Naive thymus-derived CD4-positive, alpha-beta T cell (primary cell): ENCODE data around the gene NR6A1. TPM values are rescaled to one million over a fixed set of nuclear protein-coding genes. Genes with fewer than 3 reads are reported as not detected.

Experiments
- ATAC-seq: fragments of 150-1000 bp; cut with Tn5 transposase; 2 replicates; pipeline ENCODE4 v1.10.0; 2021; ENCODE audit warnings: mild to moderate bottlenecking, moderate library complexity
- CTCF ChIA-PET: fragments of 350-600 bp; sonication (Branson Sonifier 250); formaldehyde crosslinking; loops from one replicate; lab custom pipeline; 2021; ENCODE audit warnings: antibody characterized with exemption; lab: Charles Lee
- POLR2A ChIA-PET: fragments of 350-600 bp; sonication (Branson Sonifier 250); formaldehyde crosslinking; loops from one replicate; lab custom pipeline; 2021; ENCODE audit warnings: antibody characterized with exemption, inconsistent platforms; lab: Charles Lee
- DNase-seq, 9 donors: peaks; one replicate each; pipeline versions ENCODE4 v3.0.0 to v3.0.0-alpha.2; 2020 to 2022; ENCODE audit warnings: mixed read lengths in 1 of 9
- H3K27ac ChIP-seq: one replicate; pipeline ENCODE4 v1.7.0; 2013; ENCODE audit warnings: mild to moderate bottlenecking, low read depth, low read length, moderate library complexity
- H3K27me3 ChIP-seq, 2 donors: one replicate each; pipeline ENCODE4 v1.7.0; 2013; ENCODE audit warnings: low read length in 2 of 2, mild to moderate bottlenecking in 2 of 2, moderate library complexity in 2 of 2; ENCODE audit not compliant: control insufficient read depth in 2 of 2, insufficient read depth in 2 of 2
- H3K36me3 ChIP-seq, 3 experiments: 1 replicate in 2 of 3; 2 replicates in 1 of 3; pipeline ENCODE4 v1.7.0; 2013; ENCODE audit warnings: low read length in 3 of 3, mild to moderate bottlenecking in 3 of 3, moderate library complexity in 1 of 3; ENCODE audit not compliant: insufficient read depth in 3 of 3, control insufficient read depth in 2 of 3
- H3K4me1 ChIP-seq, 2 donors: one replicate each; pipeline ENCODE4 v1.7.0; 2013; ENCODE audit warnings: low read length in 2 of 2, mild to moderate bottlenecking in 2 of 2, moderate library complexity in 1 of 2; ENCODE audit not compliant: control insufficient read depth in 2 of 2, insufficient read depth in 2 of 2
- H3K4me3 ChIP-seq: 2 replicates; pipeline ENCODE4 v1.7.0; 2013; ENCODE audit warnings: mild to moderate bottlenecking, low read length
- H3K9me3 ChIP-seq, 3 experiments: 1 replicate in 2 of 3; 2 replicates in 1 of 3; pipeline ENCODE4 v1.7.0; 2013; ENCODE audit warnings: low read length in 3 of 3; ENCODE audit not compliant: control insufficient read depth in 2 of 3
- H3K27ac Mint-ChIP-seq, 9 donors: one replicate each; pipeline ENCODE4 v1.8.0; 2020 to 2022; ENCODE audit warnings: mixed read lengths in 9 of 9, mild to moderate bottlenecking in 8 of 9, moderate library complexity in 5 of 9, inconsistent platforms in 2 of 9
- H3K27me3 Mint-ChIP-seq, 5 donors: one replicate each; pipeline ENCODE4 v1.8.0; 2021 to 2022; ENCODE audit warnings: mixed read lengths in 5 of 5, mild to moderate bottlenecking in 1 of 5
- H3K36me3 Mint-ChIP-seq, 5 donors: one replicate each; pipeline ENCODE4 v1.8.0; 2020 to 2022; ENCODE audit warnings: mixed read lengths in 5 of 5, mild to moderate bottlenecking in 3 of 5, inconsistent platforms in 1 of 5
- H3K4me1 Mint-ChIP-seq, 7 donors: one replicate each; pipeline ENCODE4 v1.8.0; 2020 to 2022; ENCODE audit warnings: mixed read lengths in 7 of 7, mild to moderate bottlenecking in 3 of 7, inconsistent platforms in 1 of 7
- H3K4me3 Mint-ChIP-seq, 10 donors: one replicate each; pipeline ENCODE4 v1.8.0; 2020 to 2022; ENCODE audit warnings: mild to moderate bottlenecking in 10 of 10, mixed read lengths in 10 of 10, moderate library complexity in 6 of 10, inconsistent platforms in 2 of 10
- H3K9me3 Mint-ChIP-seq, 11 donors: one replicate each; pipeline ENCODE4 v1.8.0; 2020 to 2022; ENCODE audit warnings: mixed read lengths in 11 of 11, mild to moderate bottlenecking in 4 of 11, inconsistent platforms in 1 of 11, moderate library complexity in 1 of 11
- intact Hi-C, 2 donors: fragments of 100-400 bp; cut with micrococcal nuclease; formaldehyde crosslinking; loops; one replicate each; pipeline ENCODE4 v1.15.1; 2023
- polyA plus RNA-seq, 2 donors: library from polyadenylated mRNA; unstranded; fragments of 300-500 nt; fragmentation: Illumina TruSeq; gene quantifications; one replicate each; pipeline ENCODE4 v1.2.3, GENCODE V29; 2021
- total RNA-seq, 6 experiments: library from RNA in 5 of 6; stranded (reverse) in 5 of 6; gene quantifications; 1 replicate in 5 of 6; 2 replicates in 1 of 6; pipeline ENCODE4 v1.2.3 and lab custom pipeline; 2021 to 2026

Gene NR6A1
- under 1 TPM in 3 of 5 experiments, not detected in 2; 0.21 to 0.78 (median 0.51) TPM for total RNA-seq
- not detected for polyA plus RNA-seq
- total RNA-seq (lab: John Stamatoyannopoulos, UW), result not detected

- Histone ChIP-seq H3K27ac (no peak within 1 kb of the TSS), H3K4me3 (peak within 1 kb of the TSS; percentile 87), H3K4me1 (peaks cover 13 to 20% of the 10 kb centered on the region in 2 donors), H3K9me3 (no peaks in the 10 kb centered on the region), H3K27me3 (peaks cover 7 to 38% of the 10 kb centered on the region in 2 donors), H3K36me3 (no peaks in the 10 kb centered on the region)
- peaks cover 17 to 46% (median 42%) of the 10 kb centered on the region in 7 donors for H3K4me1 Mint-ChIP-seq
- peaks cover 61 to 82% (median 75%) of the 10 kb centered on the region in 5 donors for H3K27me3 Mint-ChIP-seq
- ATAC-seq, result peak; percentile 94
- intact Hi-C loops, result loop anchor here (1.0 to 5.0 kb wide), 12 partner anchors 59 to 490 kb away; partner anchors contain the start of genes ARPC5L (in 2 of the 2), HSPA5 (in 2 of the 2), GAPVD1 (in 1 of the 2) and GOLGA1 (in 1 of the 2)
- H3K4me3 Mint-ChIP-seq, result peak within 1 kb of the TSS; percentile 86 to 97 (median 91)
- H3K36me3 Mint-ChIP-seq, result no peaks in the 10 kb centered on the region
- H3K9me3 Mint-ChIP-seq, result peaks cover 0 to 2% (median 0%) of the 10 kb centered on the region in 11 donors
- H3K27ac Mint-ChIP-seq, result peak within 1 kb of the TSS; percentile 39 to 93 (median 79)
- CTCF ChIA-PET, result interaction anchor here (0.6 to 7.0 kb wide), 7 partner anchors 10 to 615 kb away, joined by 3 to 66 read pairs (median 3); partner anchors contain the start of gene WDR38
- POLR2A ChIA-PET, result interaction anchor here (1.1 to 1.8 kb wide), 3 partner anchors 82 to 101 kb away, joined by 4 to 7 read pairs (median 6); partner anchors contain the start of genes RPL35 and WDR38
- DNase-seq, result peak; percentile 86 to 94 (median 91)
Observed at GRCh38 chr9:124771021-124771866, at the start of gene NR6A1. NR6A1 (minus strand) TSS chr9:124771311.

- ChIA-PET POLR2A (no interaction called here), CTCF (no interaction called here)
- peaks cover 0 to 21% (median 7%) of the 10 kb centered on the region in 5 donors for H3K27me3 Mint-ChIP-seq
- Histone ChIP-seq H3K27me3 (no peaks in the 10 kb centered on the region), H3K36me3 (no peaks in the 10 kb centered on the region), H3K9me3 (no peaks in the 10 kb centered on the region), H3K4me3 (no peak overlapping the region), H3K27ac (no peak overlapping the region), H3K4me1 (no peaks in the 10 kb centered on the region)
- no peaks in the 10 kb centered on the region for H3K9me3 Mint-ChIP-seq
- peak overlapping the region in 2 of 9 donors; percentile 11 to 26 for H3K27ac Mint-ChIP-seq
- H3K4me1 Mint-ChIP-seq, result peaks cover 0 to 14% (median 3%) of the 10 kb centered on the region in 7 donors
- intact Hi-C loops, result no loop called here
- no peak for ATAC-seq
- H3K36me3 Mint-ChIP-seq, result no peaks in the 10 kb centered on the region
- DNase-seq, result peak in 1 of 9 donors; percentile 29
- peak overlapping the region in 1 of 10 donors; percentile 26 for H3K4me3 Mint-ChIP-seq
Observed at GRCh38 chr9:124818431-124819281, 47.5 kb upstream of the NR6A1 start.

GRCh38 chr9:124815601-124816000, 44.5 kb upstream of the NR6A1 start:
- no peak overlapping the region for H3K4me3 ChIP-seq
- no peaks in the 10 kb centered on the region for H3K27me3 ChIP-seq
- Mint-ChIP-seq H3K4me1 (peaks cover 0 to 14% (median 3%) of the 10 kb centered on the region in 7 donors), H3K27ac (no peak overlapping the region), H3K36me3 (no peaks in the 10 kb centered on the region), H3K9me3 (no peaks in the 10 kb centered on the region), H3K4me3 (no peak overlapping the region), H3K27me3 (peaks cover 0 to 19% (median 5%) of the 10 kb centered on the region in 5 donors)
- H3K27ac ChIP-seq, result no peak overlapping the region
- H3K4me1 ChIP-seq, result no peaks in the 10 kb centered on the region
- intact Hi-C loops, result no loop called here
- ATAC-seq (no peak), DNase-seq (no peak)
- H3K36me3 ChIP-seq, result no peaks in the 10 kb centered on the region
- ChIA-PET CTCF (no interaction called here), POLR2A (no interaction called here)
- H3K9me3 ChIP-seq, result no peaks in the 10 kb centered on the region

- no peaks in the 10 kb centered on the region for H3K9me3 ChIP-seq
- Mint-ChIP-seq H3K27me3 (peaks cover 0 to 19% (median 5%) of the 10 kb centered on the region in 5 donors), H3K4me3 (no peak overlapping the region), H3K27ac (no peak overlapping the region), H3K36me3 (no peaks in the 10 kb centered on the region), H3K9me3 (no peaks in the 10 kb centered on the region), H3K4me1 (peaks cover 0 to 14% (median 3%) of the 10 kb centered on the region in 7 donors)
- no peak overlapping the region for H3K4me3 ChIP-seq
- no peak for ATAC-seq
- H3K36me3 ChIP-seq, result no peaks in the 10 kb centered on the region
- intact Hi-C loops, result no loop called here
- CTCF ChIA-PET, result interaction anchor here (0.7 kb wide), 1 partner anchor 16 kb away, joined by 3 read pairs; no protein-coding TSS in a partner anchor
- H3K4me1 ChIP-seq, result no peaks in the 10 kb centered on the region
- no peak overlapping the region for H3K27ac ChIP-seq
- H3K27me3 ChIP-seq, result no peaks in the 10 kb centered on the region
- no peak for DNase-seq
- POLR2A ChIA-PET, result no interaction called here
Observed at GRCh38 chr9:124814164-124814535, 43.0 kb upstream of the NR6A1 start.

- intact Hi-C loops, result no loop called here
- Mint-ChIP-seq H3K27me3 (peaks cover 0 to 19% (median 5%) of the 10 kb centered on the region in 5 donors), H3K4me3 (no peak overlapping the region), H3K9me3 (no peaks in the 10 kb centered on the region), H3K4me1 (peaks cover 0 to 12% (median 3%) of the 10 kb centered on the region in 7 donors), H3K36me3 (no peaks in the 10 kb centered on the region), H3K27ac (no peak overlapping the region)
- H3K27ac ChIP-seq, result no peak overlapping the region
- H3K4me3 ChIP-seq, result no peak overlapping the region
- H3K27me3 ChIP-seq, result no peaks in the 10 kb centered on the region
- H3K36me3 ChIP-seq, result no peaks in the 10 kb centered on the region
- H3K4me1 ChIP-seq, result no peaks in the 10 kb centered on the region
- H3K9me3 ChIP-seq, result no peaks in the 10 kb centered on the region
- ChIA-PET POLR2A (no interaction called here), CTCF (no interaction called here)
- no peak for ATAC-seq
- DNase-seq, result no peak
Observed at GRCh38 chr9:124813501-124814163, 42.5 kb upstream of the NR6A1 start.

- H3K27ac Mint-ChIP-seq, result no peak overlapping the region
- H3K9me3 ChIP-seq, result no peaks in the 10 kb centered on the region
- no peaks in the 10 kb centered on the region for H3K4me1 ChIP-seq
- H3K4me1 Mint-ChIP-seq, result peaks cover 0 to 6% (median 0%) of the 10 kb centered on the region in 7 donors
- H3K27ac ChIP-seq, result no peak overlapping the region
- no peaks in the 10 kb centered on the region for H3K36me3 ChIP-seq
- peaks cover 2 to 16% (median 5%) of the 10 kb centered on the region in 5 donors for H3K27me3 Mint-ChIP-seq
- CTCF ChIA-PET, result no interaction called here
- POLR2A ChIA-PET, result no interaction called here
- H3K4me3 Mint-ChIP-seq, result no peak overlapping the region
- ATAC-seq (no peak), DNase-seq (no peak)
- no peaks in the 10 kb centered on the region for H3K27me3 ChIP-seq
- no peaks in the 10 kb centered on the region for H3K36me3 Mint-ChIP-seq
- intact Hi-C loops, result no loop called here
- H3K9me3 Mint-ChIP-seq, result no peaks in the 10 kb centered on the region
- H3K4me3 ChIP-seq, result no peak overlapping the region
Observed at GRCh38 chr9:124813041-124813440, 41.9 kb upstream of the NR6A1 start.
